Transverse colon (tissue), 4 donors: ENCODE results near the gene LMTK3.

Source experiments
- CTCF ChIP-seq, 5 experiments: fragments of 200-600 bp in 3 of 5; fragments of 450-650 bp in 2 of 5; sonication (generic) in 3 of 5; IDR thresholded peaks; 1 replicate in 2 of 5; 2 replicates in 3 of 5; pipeline ENCODE4 v1.5.1; 2016 to 2017; ENCODE audit warnings: antibody characterized with exemption in 5 of 5, inconsistent platforms in 3 of 5, mild to moderate bottlenecking in 2 of 5, moderate library complexity in 1 of 5
- POLR2AphosphoS5 ChIP-seq, 3 donors: sonication (generic); formaldehyde crosslinking; IDR thresholded peaks; one replicate each; pipeline ENCODE4 v1.6.1; 2016; ENCODE audit warnings: antibody characterized with exemption in 3 of 3

GRCh38 chr19:48509467-48510194 lies 2.0 kb downstream of the LMTK3 start:
- TF ChIP-seq CTCF (IDR thresholded peaks at IDR 0.05), result no peak
- TF ChIP-seq POLR2AphosphoS5 (IDR thresholded peaks at IDR 0.05), result no peak
